CD4-positive, alpha-beta T cell treated with Interferon gamma for 1 hour (primary cell): ENCODE results near the gene BLNK.

Experiments
- DNase-seq: peaks from one replicate; pipeline ENCODE4 v3.0.0-alpha.2; 2020

The BLNK gene

DNA sequence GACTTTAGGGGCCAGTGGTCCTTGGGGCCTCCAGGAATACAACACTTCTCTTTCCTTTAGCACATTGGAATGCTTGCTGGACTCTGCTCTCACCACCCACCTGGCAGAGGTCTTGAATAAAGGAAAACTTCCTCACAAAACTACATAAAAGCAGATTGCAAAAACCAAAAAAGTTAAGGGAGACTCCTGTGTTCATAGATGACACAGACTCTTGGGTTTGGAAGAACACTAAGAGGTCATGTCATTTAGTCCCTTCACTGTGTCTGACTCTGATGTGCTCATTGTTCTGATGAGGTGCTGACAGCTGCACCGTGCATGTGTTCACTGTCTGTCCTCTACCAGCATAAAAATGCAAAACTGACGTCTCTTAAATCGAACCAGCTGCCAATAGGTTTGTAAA lies 11.4 kb downstream of the BLNK start:
- DNase-seq, result no peak

DNA sequence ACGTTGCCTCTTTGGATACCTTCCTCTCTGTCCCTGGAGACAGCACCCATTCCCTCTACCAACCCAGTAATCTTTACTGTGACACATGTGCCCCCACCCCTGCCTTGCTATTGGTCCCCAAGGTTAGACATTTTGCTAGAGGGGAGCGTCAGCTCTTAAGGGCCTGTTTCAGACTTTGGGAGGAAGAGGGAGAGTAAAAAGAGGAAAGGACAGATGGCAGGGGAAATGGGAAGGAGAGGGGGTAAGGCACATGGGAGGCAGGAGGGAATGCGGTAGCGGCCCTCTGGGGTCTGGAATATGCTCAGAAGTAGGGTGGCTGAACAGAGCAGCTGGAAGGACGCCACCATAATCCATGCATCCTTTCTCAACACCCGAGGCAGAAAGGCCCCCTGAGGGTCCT lies 12.2 kb downstream of the BLNK start:
- no peak for DNase-seq

DNA sequence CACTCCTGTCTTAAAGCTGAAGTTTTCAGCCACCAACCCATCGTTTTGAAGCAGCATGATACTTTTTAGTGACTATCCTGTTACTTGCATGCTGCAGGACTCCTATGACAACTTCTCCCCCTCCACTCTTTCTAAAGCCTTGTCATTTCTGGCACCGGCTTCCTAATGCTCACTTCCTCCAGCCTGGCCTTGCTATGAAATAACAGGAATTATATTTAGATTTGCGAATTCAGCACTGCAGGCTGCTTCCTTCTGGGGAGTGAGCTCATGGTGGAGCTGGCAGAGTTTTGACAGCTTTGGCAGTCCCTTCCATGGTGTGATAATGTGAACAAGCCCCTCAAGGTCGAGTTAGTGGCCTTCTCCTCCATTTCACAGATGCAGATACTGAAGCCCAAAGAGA lies 13.4 kb downstream of the BLNK start:
- DNase-seq, result no peak

DNA sequence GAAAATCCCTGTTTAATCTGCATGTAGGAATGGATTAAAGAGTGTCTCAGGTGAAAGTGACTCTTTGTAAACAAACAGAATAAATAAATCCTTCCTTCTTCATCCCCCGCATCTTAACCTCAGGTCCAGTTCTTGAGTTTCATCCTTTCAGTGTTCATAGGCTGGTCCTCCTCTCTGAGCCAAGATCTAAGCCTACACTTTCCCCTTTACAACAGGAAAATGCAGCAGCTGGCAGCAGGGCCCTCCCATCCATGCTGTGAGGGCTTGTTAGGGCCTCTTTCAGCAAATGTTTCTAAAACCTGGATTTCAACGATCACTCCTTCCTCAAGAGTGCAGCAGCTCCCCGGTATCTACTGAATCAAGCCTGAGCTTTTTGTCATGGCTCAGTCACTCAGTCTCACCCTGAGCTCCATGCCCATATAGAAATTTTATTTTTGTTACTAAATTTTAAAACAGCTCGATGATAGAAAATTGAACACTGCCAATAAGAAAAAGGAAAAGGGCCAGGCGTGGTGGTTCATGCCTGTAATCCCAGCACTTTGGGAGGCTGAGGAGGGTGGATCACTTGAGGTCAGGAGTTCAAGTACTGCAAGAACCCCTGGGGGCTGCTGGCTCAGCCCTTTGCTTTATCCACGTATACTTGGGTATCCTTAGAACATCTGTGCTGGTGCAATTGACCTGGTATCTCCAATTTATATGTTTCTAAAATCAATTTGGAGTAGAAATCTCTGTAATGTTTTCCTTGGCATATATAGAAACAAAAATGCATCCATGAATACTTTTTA lies 15.6 kb downstream of the BLNK start:
- no peak for DNase-seq

DNA sequence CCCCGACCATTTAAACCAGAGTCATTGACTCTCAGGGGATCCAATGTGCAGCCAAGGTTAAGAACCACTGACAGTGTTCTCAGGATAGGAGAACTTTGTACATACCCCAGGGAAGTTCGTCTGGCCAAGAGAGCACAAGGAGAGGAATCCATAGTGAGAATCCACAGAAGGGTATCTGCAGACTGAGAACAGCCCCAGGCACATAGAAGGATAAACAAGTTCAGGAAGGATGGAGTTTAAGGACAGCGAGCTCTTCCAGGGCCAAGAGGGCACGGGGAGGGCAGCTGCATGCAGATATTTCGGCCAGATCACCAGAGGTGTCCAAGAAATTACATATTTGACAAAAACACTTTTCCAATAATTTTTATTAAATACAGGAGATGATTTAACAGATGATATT lies 16.4 kb downstream of the BLNK start:
- no peak for DNase-seq

DNA sequence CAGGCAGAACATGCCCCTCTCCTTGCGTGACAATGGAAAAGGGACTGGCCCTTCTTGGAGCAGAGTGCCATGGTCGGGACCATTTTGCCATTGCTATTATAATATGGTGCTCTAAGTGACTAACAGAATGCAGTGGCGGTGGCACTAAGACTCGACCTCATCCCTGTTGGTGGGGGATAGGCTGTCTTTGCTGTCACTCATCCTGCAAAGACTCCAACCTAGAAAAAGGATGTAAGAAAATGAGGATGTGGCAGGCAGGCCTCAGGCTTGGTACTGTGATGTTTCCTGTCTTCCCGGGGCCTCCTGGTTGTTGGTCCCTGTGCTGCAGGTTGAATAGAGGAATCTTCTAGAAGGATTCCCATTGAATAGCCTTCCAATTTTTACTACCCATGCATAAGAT lies 18.6 kb downstream of the BLNK start:
- DNase-seq, result no peak

DNA sequence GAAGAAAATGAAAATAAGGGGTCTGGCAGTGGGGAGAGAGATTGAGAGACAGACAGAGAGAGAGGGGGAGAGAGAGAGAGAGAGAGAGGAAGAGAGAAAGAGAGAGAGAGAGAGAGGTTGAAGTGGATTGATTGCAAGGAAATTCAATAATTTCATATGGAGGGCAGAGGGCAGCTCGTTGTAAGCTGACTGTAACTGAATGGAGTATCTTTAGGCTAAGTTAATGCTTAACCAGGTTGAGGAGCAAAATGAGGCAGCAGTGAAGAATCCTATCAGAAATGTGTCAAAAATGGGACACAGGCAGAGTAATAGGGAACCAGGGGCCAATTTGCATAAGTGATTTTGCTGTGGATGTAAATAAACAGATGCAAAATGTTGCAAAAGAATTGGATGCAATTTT lies 21.0 kb downstream of the BLNK start:
- no peak for DNase-seq

DNA sequence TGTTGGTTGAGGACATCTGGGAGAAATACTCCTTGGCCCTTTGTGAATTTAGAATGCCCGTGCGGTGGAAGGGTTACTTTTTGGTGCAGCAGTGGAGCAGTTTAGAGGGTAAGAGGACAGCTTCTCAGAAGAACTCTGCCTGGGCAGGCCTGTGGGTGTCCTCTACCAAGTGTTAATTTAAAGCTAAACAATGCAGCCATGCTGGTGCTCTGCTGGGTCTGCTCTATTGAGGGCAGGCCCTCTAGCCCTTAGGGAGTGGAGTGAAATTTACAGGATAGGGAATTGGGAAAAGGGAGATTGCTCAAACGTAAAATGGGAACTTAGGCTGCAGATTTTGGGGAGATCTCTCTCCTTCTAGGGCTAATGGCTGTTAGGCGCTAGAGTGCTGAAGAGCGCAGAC lies 22.1 kb downstream of the BLNK start:
- DNase-seq, result no peak

DNA sequence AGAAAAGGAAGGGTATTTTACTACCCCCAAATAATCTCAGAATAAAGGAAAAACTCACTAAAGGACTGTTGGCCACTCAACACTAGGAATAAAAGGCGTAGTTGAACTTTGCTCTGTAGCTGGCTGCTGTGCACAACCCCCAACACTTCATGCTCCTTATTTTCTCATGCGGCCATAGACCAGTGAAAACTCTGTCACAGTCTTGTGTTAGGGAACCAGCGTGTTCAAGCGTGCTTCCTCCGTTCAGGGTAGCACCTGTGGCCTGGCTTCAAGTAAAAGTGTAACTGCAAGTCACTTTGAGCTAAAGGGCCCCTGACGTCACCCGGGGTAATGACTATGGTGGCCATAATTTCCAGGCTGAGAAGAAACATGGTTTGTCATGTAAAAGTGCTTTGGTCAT lies 27.0 kb downstream of the BLNK start:
- DNase-seq, result peak; percentile 68

DNA sequence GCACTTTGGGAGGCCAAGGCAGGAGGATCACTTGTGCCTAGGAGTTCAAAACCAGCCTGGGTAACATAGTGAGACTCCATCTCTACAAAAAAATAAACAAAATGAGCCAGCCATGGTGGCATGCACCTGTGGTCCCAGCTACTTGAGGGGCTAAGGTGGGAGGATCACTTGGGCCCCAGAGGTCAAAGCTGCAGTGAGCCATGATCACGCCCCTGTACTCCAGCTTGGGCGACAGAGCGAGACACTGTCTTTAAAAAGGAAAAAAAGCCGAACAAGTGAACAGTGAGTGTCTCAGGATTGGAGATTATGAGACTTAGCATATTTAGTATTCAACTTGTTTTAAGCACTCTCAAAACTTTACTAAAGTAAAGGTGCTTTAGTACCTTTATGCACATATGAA lies 28.1 kb downstream of the BLNK start:
- no peak for DNase-seq

DNA sequence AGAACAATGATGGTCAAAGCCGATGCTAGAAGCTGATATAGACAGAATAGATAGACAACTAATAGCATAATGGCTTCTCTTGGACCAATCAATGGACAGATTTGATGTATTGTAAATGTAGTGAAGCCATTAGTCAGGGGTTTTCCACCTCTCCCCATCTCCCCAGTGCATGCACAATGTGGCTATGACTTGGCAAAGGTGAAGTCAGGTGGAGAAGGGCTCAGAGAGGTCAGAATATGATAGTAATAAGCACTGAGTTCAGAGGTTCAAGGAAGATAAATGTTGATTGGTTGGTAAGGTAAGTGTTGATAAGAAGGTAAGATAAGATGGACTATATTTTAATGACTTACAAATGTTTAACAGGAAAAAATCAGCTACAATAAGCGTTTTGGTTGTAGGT lies 28.5 kb downstream of the BLNK start:
- no peak for DNase-seq

DNA sequence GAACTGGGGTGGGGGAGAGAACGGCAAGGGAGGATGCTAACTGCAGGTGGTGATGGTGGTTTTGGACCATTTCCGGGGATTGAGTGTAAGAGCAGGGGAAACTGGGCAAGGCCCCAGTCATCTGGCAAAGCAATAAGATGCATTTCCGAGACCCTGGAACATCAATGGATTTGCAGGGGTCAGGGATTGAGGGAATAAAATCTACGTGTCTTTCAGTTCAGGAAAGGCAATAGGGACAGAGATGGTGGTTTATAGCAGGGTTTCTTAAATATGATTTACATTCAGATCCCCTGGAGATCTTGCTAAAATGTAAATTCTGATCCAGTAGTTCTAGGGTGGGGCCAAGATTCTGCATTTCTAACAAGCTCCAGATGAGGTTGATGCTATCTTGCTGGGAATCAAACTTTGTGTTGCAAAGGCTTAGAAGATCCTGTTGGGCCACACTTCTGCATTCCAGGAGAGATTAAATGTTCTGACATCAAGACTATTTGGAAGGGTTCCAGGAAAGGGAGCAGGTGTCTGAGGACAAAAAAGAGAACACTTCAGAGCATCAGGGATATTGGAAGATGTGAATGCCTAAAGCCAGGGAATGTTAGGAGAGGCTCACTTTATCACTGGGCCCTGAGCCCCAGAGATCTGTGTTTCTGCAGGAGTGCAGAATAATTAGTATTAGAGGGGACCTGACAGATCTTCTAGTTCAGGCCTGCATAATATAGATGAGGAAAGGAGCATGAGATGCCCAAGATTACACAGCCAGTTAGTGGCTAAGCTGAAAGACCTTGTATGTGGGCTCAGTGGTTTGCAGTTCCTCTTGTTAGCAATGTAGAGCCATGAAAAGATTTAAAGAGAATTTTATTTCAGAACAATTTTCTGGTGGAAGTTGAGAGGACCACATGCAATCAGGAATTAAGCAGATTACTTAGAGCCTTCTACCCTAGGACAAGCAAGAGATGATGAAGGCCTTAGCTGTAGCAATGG lies 32.4 kb downstream of the BLNK start:
- DNase-seq, result no peak

DNA sequence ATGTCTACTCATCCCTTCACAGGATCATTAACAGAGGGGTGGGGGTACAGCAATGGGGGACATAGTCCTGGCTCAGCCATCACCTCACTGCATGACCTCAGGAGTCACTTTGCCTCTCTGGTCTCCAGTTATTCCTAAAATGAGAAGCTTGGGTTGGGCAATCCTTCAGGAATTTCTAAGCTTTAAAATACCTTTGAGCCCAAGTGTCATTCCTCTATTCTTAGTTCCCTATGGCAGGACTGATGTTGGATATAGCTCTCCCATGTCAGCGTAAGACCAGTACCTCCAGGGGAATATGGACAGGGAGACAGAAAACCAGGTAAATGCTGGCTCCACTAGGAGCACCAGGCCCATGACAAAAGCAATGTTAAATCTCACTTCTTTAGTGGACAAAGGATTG lies 34.5 kb downstream of the BLNK start:
- DNase-seq, result no peak

DNA sequence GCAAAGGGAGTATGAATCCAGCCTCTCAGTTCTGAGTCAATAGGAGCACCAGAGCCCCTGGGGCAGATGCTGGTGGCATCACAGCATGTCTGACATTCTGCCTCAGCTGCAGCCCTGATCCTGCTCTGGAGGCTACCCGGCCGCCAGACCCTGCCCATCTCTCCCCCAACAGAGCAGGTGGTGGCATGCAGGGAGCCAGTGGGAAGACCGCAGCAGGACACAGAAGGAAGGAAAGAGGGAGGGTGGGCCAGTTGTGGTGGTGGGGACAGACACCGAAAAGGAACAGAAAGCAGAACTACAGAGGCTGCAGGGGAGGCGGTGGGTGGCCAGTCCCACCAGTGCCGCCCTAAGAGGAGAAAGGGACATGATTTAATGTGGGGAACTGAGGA lies 35.3 kb downstream of the BLNK start:
- peak; percentile 4 for DNase-seq

DNA sequence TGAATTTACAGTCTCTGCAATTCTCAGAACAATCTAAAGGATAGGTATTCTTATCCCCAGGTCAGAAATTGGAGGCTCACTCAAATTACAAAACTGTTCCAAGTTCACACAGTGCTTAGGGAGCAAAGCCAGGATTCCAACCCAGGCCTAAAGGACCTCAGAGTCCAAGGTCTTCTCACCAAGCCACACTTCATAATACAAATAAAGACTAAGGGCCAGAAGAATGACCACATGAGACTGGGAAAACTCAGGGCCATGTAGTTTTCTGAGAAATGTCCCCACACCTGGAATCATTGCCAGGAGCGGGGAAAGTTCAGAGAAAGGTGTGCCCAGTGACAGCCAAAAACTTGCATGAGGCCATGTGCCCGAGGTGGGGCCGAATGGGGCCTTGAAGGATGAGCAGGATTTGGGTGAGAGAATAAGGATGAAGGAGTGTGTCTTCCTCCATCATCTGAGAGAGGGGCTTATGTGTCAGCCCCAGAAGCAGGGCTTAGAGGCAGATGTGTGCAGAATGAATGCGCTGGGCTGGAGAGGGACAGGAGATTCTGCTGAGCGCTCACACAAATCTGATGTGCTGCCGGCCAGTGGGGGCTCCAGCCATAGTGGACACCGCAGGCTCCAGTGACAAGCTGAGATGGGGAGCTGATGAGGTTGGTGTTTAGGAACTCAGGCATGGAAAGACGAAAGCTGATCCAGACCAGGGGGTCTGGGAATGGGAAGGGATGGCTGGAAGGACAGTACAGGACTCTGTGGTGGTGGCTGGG lies 35.9 kb downstream of the BLNK start:
- DNase-seq, result no peak

DNA sequence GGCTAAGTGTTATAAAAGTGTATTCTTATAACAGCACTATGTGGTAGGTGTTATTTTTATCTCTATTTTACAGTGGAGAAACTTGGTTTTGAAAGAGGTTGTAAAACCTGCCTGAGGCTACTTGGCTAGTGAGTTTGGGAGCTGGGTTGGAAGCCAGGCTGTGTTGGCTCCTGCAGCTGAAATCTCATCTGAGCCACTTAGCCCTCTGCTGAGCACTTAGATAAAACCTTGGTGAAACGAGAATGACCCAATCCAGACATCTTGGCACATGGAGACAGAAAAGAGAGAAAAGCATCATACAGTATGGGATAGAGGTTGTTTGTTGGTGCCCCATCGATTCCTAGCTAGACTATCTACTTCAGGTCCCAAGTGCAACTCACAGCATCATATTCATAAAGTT lies 37.4 kb downstream of the BLNK start:
- no peak for DNase-seq

DNA sequence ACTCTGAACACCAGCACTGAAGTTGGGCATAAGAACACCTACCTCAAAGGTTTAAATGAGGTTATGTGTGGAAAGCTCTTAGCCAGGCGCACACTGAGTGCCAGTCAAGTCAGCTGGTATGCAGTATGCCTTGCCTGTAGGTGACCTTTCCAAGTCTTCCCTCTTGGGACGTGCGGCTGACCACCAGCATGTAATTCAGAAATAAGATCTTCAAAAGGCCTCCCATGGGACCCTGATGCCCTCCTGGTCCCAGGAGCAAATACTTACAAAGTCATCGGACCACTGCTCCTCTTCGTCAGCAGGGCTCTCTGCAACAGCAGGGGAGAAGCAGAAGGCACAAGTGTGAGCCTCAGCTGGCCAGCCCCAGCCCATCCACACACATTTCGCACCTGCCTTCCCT lies 40.8 kb downstream of the BLNK start:
- no peak for DNase-seq

DNA sequence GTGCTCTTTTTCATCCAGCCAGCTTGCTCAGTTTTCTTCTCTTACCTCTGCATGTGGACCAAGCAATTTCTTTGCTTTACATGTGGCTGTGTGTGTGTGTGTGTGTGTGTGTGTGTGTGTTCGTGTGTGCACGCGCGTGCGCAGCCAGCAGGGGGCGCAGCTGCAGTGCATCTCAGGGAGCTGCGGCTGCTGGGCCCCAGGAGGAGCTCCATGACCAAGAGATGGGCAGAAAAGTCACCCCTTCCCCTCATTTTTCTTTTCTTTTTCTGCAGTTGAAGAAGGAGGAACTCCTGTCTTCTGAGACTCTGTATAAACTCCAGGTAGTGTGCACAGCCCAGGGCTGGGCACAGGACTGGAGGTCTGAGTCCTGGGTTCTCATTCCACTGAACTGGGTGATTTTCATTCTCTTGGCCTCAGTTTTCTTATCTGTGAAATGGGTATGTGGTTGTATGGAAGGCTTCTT lies 41.8 kb downstream of the BLNK start:
- peak; percentile 76 for DNase-seq

DNA sequence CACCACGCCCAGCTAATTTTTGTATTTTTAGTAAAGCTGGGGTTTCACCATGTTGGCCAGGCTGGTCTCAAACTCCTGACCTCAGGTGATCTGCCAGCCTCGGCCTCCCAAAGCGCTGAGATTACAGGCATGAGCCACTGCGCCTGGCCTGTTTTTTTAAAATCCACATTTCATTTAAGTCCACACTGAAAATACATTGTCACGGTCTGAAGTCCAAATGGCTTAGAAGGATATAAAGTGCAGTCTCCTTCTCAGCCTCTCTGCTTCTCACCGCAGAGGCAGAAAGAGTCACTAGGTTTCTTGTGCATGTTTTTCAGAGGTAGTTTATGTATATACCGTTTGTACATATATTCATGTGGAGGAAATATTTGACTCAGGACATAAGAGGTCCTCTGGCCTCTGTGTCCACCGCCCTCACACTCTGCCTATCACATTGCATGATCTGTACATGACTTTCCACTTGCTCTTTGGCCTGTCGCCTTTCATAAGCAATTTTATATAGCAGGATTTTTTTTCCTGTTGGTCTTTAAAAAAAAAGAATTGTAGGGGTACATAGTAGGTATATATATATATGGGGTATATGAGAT lies 42.9 kb downstream of the BLNK start:
- no peak for DNase-seq

DNA sequence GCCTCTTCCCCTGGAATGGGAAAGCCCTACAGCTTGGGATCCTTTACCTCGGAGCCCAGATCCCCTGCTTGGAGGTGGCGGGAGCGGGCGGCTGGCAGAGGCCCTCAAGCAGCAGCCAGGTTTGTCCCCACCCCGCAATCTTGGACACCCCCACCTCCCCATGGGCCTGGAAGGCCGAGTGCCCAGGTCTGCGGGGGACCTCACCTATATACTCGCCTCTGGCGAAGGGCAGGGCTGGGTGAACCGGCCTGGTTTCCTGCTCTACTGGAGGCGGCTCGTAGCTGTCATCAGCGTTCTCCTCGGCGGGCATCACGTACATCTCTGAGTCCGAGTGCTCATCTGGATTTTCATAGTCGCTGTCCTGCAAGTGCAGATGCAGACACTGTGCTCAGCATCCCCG lies 44.2 kb downstream of the BLNK start:
- DNase-seq, result no peak

DNA sequence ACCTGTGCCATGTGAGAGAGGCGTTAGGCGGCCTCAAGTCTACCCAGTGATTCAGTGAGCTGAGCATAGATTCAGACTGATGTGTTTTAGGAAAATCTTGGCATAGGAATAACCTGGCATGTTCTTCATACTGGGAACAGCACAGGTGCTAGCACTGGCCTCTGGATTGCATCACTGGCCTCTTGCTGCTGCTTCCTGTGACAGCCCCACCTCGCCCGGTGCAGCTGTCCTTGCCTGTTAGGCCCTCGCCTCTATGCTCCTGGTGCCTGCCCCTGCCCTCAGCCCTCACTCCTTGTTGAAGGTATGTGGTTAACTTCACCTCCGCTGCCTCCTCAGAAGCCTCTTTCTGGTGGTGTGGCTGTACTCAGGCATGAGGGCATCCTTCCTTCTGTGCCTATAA lies 46.2 kb downstream of the BLNK start:
- no peak for DNase-seq

DNA sequence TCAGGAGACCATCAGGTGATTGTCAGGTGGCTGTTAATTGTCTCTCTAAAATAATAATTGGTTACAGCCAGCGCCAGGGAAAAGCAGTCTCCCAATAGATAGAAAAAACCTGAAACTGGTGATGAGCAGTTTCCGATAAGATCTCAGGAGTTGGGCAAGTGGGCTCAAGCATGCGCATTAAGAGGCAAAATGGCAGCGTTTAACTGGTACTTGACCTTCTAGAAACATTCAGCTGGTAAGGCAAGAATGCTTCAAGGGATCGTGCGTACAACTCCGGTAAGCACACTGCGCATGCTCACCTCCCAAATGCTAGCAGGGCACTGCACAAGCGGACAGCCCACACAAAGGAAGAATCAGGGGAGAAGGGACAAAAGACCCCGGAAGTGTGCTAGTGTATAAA lies 48.5 kb downstream of the BLNK start:
- DNase-seq, result no peak

DNA sequence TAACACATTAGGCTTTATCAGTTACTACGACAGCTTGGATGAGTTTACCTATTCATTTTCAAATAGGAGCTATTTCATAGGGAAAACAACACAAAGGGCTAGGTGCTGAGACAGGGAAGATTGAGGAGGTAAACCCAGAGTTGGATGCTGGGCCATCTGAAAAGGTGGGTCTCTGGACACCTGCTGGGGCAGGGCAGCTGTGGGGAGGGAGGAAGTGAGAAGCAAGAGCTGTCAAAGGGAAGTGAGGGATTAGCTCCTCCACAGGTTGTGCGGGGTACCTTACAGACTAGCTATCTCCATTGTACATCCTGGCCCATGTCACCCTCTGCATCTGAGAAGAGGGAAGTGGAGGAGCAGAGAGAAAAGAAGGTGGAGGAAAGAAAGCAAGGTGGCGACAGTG lies 48.9 kb downstream of the BLNK start:
- DNase-seq, result no peak
